Nephron progenitor cell (in vitro differentiated cells): Measurements from ENCODE around the gene CRYBB3.
"Not testable (repeated sequence)": the region's sequence is repeated elsewhere in the genome, so short reads cannot be mapped to it uniquely, and the experiment has no call there.

Experiments used
- DNase-seq: peaks from one replicate; pipeline ENCODE4 v3.0.0; 2021
- H3K27ac Mint-ChIP-seq: 2 replicates; pipeline ENCODE4 v1.8.0; 2021; ENCODE audit warnings: mild to moderate bottlenecking, moderate library complexity, mixed read lengths
- H3K27me3 Mint-ChIP-seq: 2 replicates; pipeline ENCODE4 v1.8.0; 2021; ENCODE audit warnings: mild to moderate bottlenecking, low read depth, mixed read lengths; ENCODE audit not compliant: poor library complexity
- H3K36me3 Mint-ChIP-seq: 2 replicates; pipeline ENCODE4 v1.8.0; 2021; ENCODE audit warnings: low read depth, mixed read lengths
- H3K4me1 Mint-ChIP-seq: 2 replicates; pipeline ENCODE4 v1.8.0; 2021; ENCODE audit warnings: mixed read lengths
- H3K4me3 Mint-ChIP-seq: 2 replicates; pipeline ENCODE4 v1.8.0; 2021; ENCODE audit warnings: mild to moderate bottlenecking, moderate library complexity, mixed read lengths
- H3K9me3 Mint-ChIP-seq: 2 replicates; pipeline ENCODE4 v1.8.0; 2021; ENCODE audit warnings: mild to moderate bottlenecking, moderate library complexity, mixed read lengths
- CTCF ChIP-seq: fragments of 200-600 bp; sonication (generic); IDR thresholded peaks from 2 replicates; pipeline ENCODE4 v1.5.0; 2021; ENCODE audit warnings: antibody characterized with exemption

Gene CRYBB3

GRCh38 chr22:25177895-25178294, 21.8 kb upstream of the CRYBB3 start:
- Mint-ChIP-seq H3K4me3 (no peak overlapping the region), H3K4me1 (peaks cover under 1% of the 10 kb centered on the region), H3K27ac (no peak overlapping the region), H3K27me3 (peaks cover 16% of the 10 kb centered on the region), H3K36me3 (peaks cover 40% of the 10 kb centered on the region), H3K9me3 (peaks cover 10% of the 10 kb centered on the region)
- TF ChIP-seq CTCF = no peak
- DNase-seq = no peak

- H3K4me3 Mint-ChIP-seq, H3K4me1 Mint-ChIP-seq, DNase-seq, H3K27ac Mint-ChIP-seq: not testable (repeated sequence)
- peaks cover 43% of the 10 kb centered on the region for H3K36me3 Mint-ChIP-seq
- H3K9me3 Mint-ChIP-seq = peaks cover 10% of the 10 kb centered on the region
- peaks cover 16% of the 10 kb centered on the region for H3K27me3 Mint-ChIP-seq
Observed at GRCh38 chr22:25178348-25178747, 21.3 kb upstream of the CRYBB3 start.

- not testable (repeated sequence) for DNase-seq, H3K4me3 Mint-ChIP-seq, H3K27ac Mint-ChIP-seq, H3K4me1 Mint-ChIP-seq
- Mint-ChIP-seq H3K9me3 (peaks cover 10% of the 10 kb centered on the region), H3K36me3 (peaks cover 43% of the 10 kb centered on the region), H3K27me3 (peaks cover 16% of the 10 kb centered on the region)
Observed at GRCh38 chr22:25178869-25179631, 20.6 kb upstream of the CRYBB3 start.

- Mint-ChIP-seq H3K27ac (peak overlapping the region; percentile 20), H3K4me1 (peaks cover 4% of the 10 kb centered on the region), H3K9me3 (peaks cover 10% of the 10 kb centered on the region), H3K4me3 (no peak overlapping the region), H3K27me3 (peaks cover 10% of the 10 kb centered on the region), H3K36me3 (peaks cover 53% of the 10 kb centered on the region)
- TF ChIP-seq CTCF = no peak
- no peak for DNase-seq
Observed at GRCh38 chr22:25182131-25183110, 17.2 kb upstream of the CRYBB3 start.

- DNase-seq = no peak
- no peak for TF ChIP-seq CTCF
- Mint-ChIP-seq H3K36me3 (peaks cover 61% of the 10 kb centered on the region), H3K27ac (peak overlapping the region; percentile 36), H3K9me3 (peaks cover 13% of the 10 kb centered on the region), H3K27me3 (peaks cover 10% of the 10 kb centered on the region), H3K4me1 (peaks cover 4% of the 10 kb centered on the region), H3K4me3 (no peak overlapping the region)
Observed at GRCh38 chr22:25183949-25184619, 15.6 kb upstream of the CRYBB3 start.

GRCh38 chr22:25186140-25186539, 13.5 kb upstream of the CRYBB3 start:
- H3K27ac Mint-ChIP-seq = no peak overlapping the region
- H3K36me3 Mint-ChIP-seq = peaks cover 66% of the 10 kb centered on the region
- H3K27me3 Mint-ChIP-seq = peaks cover 6% of the 10 kb centered on the region
- H3K9me3 Mint-ChIP-seq = peaks cover 3% of the 10 kb centered on the region
- TF ChIP-seq CTCF = no peak
- peaks cover 4% of the 10 kb centered on the region for H3K4me1 Mint-ChIP-seq
- no peak for DNase-seq
- H3K4me3 Mint-ChIP-seq = no peak overlapping the region
